Subcutaneous adipose tissue (tissue), 4 donors: ENCODE data around the gene LMOD3. TPM values are rescaled to one million over a fixed set of nuclear protein-coding genes. Genes with fewer than 3 reads are reported as not detected.

Source experiments
- total RNA-seq, 4 donors: library from RNA; depleted of rRNA; stranded (reverse); fragments of >200 nt; gene quantifications; one replicate each; pipeline ENCODE4 v1.1.0, GENCODE V29; 2016
- TF ChIP-seq, protein P1 (sequence below): fragments of 450-650 bp; IDR thresholded peaks from one replicate; pipeline ENCODE4 v1.5.1; 2016; ENCODE audit warnings: low read depth, mild to moderate bottlenecking, control low read depth, antibody characterized with exemption, moderate library complexity

The LMOD3 gene
- total RNA-seq, 4 donors from 2014 or later = not detected

DNA sequence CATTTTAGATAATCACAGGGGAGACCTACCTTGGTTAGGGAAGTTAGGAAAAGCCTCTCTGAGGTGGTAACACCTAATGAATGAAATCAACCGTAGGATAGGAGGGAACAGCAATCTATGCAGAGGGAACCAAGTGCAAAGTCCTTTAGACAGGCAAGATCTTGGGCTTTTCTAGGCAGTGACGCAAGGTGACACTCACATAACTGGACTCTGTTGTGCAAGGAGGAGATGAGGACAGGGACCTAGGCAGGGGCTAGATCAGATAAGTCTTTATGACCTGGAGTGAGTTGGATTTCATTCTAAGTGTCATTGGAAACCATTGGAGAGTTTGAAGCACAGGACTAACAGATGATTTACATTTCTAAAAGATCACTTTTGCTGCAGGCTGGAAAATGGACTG lies 4.6 kb upstream of the LMOD3 start:
- TF ChIP-seq, protein P1, sequence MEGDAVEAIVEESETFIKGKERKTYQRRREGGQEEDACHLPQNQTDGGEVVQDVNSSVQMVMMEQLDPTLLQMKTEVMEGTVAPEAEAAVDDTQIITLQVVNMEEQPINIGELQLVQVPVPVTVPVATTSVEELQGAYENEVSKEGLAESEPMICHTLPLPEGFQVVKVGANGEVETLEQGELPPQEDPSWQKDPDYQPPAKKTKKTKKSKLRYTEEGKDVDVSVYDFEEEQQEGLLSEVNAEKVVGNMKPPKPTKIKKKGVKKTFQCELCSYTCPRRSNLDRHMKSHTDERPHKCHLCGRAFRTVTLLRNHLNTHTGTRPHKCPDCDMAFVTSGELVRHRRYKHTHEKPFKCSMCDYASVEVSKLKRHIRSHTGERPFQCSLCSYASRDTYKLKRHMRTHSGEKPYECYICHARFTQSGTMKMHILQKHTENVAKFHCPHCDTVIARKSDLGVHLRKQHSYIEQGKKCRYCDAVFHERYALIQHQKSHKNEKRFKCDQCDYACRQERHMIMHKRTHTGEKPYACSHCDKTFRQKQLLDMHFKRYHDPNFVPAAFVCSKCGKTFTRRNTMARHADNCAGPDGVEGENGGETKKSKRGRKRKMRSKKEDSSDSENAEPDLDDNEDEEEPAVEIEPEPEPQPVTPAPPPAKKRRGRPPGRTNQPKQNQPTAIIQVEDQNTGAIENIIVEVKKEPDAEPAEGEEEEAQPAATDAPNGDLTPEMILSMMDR = no peak

DNA sequence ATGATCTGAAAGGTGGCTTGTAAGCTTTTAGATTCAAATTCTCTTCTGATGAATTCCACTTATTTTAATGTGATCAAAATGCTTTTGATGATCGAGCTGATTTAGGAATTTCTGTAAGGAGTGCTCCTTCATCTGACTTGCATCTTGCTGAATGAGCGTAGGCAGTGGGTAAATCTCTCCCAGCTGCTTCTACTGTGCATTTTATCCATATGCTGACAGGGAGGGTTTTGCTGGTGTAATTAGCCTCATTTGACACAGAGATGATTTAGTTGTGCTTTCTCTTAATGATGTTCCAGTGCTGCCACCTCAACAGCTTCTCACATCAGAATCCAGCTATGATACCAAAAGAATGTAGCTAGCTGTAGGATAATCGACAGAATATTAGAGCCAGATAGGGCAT lies 3.8 kb upstream of the LMOD3 start:
- TF ChIP-seq, protein P1 = no peak

DNA sequence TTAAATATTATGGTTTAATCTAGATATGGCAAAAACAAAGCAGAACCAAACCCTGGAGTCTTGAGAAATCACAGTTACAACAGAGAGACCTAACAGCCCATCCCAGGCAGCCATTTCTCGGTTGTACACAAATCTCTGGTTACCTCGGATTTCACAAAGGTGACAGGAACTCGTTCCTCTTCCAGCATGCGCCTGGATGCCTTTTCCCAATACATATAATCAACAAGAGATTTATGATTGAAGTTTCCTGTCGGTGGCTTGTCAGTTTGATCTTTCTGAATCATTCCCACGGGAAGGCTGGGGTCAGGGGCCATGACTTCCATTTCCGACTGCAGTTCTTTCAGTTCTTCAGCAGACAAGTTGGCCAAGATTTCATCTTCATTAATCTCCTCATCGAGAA lies 445 bp downstream of the LMOD3 start:
- TF ChIP-seq, protein P1 = no peak

DNA sequence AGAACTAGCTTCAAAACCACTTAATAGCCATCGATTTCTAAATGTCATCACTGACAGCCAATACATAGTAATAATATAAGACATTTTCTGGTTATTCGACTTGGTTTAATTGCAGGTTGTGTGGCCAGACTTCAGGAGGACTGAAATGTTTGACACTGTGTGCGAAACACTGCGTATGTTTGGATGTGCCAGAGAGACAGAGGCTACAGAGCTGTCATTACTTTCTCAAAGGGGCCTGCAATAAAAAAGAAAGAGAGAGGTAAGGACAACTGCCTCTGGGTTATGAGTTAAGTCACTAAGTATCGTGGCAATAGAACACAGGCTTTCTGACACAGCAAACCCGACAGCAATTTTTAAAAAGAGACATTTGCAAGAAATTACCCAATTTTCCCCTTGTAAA lies 882 bp downstream of the LMOD3 start:
- TF ChIP-seq, protein P1 = no peak

DNA sequence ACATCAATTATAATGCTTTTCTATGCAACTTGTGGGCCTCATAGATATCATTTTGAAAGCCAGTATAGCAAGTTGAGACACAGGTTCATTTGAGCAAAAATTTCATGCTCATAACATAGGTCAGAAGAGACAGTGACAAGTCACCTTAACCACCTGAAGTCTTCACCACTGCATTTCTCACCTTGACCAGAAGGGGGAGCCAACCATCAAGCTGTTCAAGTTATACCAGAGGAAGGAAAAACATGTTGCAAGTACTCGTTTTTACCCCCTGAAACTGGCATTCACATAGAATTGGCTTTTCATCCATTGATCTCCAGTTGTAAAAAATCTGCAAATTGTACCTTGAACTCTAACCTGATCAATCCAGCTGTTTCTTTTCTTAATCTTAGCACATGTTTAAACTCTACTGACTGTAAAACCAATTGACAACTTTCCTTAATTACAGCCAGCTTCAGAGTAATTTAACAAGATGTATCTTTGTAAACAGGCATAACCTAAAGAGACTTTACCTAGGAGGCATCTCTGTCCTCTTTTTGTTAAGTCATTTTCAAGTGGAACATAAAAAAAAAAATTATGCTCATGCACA lies 1.4 kb downstream of the LMOD3 start:
- TF ChIP-seq, protein P1 = no peak

DNA sequence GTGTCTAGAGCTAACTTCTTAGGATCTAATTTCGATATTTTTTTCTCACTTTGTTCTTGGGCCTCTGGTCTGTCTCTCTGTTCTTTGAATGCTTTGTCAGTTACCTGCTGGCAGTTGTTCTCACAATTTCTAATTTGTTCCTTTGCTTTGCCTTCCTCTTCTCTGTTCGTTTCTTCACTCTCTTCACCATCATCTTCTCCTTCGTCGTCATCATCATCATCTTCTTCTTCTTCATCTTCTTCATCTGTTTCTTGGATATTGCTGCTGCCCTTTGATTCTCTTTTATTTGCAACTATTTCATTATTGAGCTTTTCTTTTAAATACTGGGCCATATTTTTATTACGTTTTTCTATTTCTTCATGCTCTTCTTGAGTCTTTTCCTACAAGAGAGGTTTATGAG lies 2.7 kb downstream of the LMOD3 start:
- TF ChIP-seq, protein P1 = no peak

DNA sequence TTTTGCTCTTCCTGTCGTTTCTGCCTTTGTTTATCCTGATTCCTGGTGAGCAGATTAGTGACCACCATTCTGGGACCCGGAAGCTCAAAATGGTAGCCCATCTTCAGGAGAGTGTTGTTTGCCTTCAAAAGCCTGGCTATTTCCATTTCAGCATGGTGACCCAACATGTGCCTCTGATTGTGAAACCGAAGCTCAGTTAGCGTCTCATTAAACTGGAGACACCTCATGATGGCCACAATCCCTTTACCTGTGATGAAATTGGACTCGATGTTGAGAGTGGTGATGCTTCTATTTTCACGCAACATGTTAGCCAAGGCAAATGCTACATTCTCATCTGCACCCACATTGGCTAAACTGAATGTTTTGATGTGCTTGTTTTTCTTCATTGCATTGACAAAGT lies 3.3 kb downstream of the LMOD3 start:
- TF ChIP-seq, protein P1 = no peak
